A549 (cell line): ENCODE data around the gene DSCAM. TPM values are rescaled to one million over a fixed set of nuclear protein-coding genes. Genes with fewer than 3 reads are reported as not detected.

Experiments
- ATAC-seq, 2 experiments: fragments of 200-7000 bp in 1 of 2; fragments of >200 bp in 1 of 2; cut with Nextera tagmentation in 1 of 2; cut with Tn5 transposase in 1 of 2; 3 replicates each; pipeline versions ENCODE4 v1.8.0 to v1.9.1; 2018 to 2020; ENCODE audit warnings: mild to moderate bottlenecking in 1 of 2, moderate library complexity in 1 of 2
- CTCF ChIA-PET: fragments of 300-600 bp; sonication (Branson Sonifier 250); formaldehyde crosslinking; extraction: SDS; loops from one replicate; lab custom pipeline; 2021; ENCODE audit warnings: antibody characterized with exemption, inconsistent platforms; lab: Yijun Ruan, JAX
- POLR2A ChIA-PET: fragments of 350-600 bp; formaldehyde crosslinking; extraction: SDS; loops from one replicate; lab custom pipeline; 2021; ENCODE audit warnings: antibody characterized with exemption, inconsistent platforms; lab: Yijun Ruan, JAX
- DNase-seq, 2 experiments: peaks; one replicate each; pipeline versions ENCODE4 v3.0.0 to v3.0.0-alpha.2; 2011 to 2016; ENCODE audit warnings: low read depth in 1 of 2, low spot score in 1 of 2
- FAIRE-seq: peaks from 2 replicates; lab custom pipeline; 2011; peaks lifted over from hg19 to GRCh38; lab: Jason Lieb, UNC
- H3K27ac ChIP-seq, 2 experiments: fragments of >200 bp; sonication (Bioruptor Twin); formaldehyde crosslinking; 3 replicates each; pipeline ENCODE4 v1.5.1; 2016 to 2017
- H3K4me1 ChIP-seq: fragments of >200 bp; sonication (Bioruptor Twin); formaldehyde crosslinking; 3 replicates; pipeline ENCODE4 v1.6.1; 2016
- H3K4me2 ChIP-seq: fragments of >200 bp; sonication (Bioruptor Twin); formaldehyde crosslinking; 3 replicates; pipeline ENCODE4 v1.6.1; 2016
- H3K4me3 ChIP-seq: fragments of >200 bp; sonication (Bioruptor Twin); formaldehyde crosslinking; 3 replicates; pipeline ENCODE4 v1.5.1; 2016
- H3K9me3 ChIP-seq: fragments of >200 bp; sonication (Bioruptor Twin); formaldehyde crosslinking; 3 replicates; pipeline ENCODE4 v1.6.1; 2016
- BCL3 ChIP-seq: fragments of >200 bp; sonication (Bioruptor Twin); formaldehyde crosslinking; IDR thresholded peaks from 3 replicates; pipeline ENCODE4 v1.6.1; 2016
- CBX2 ChIP-seq: fragments of 200-600 bp; sonication (generic); IDR thresholded peaks from 2 replicates; pipeline ENCODE4 v1.6.1; 2016; ENCODE audit warnings: low read depth, mild to moderate bottlenecking, borderline replicate concordance
- CBX8 ChIP-seq: fragments of 200-600 bp; sonication (generic); IDR thresholded peaks from 2 replicates; pipeline ENCODE4 v1.6.1; 2016
- CEBPB ChIP-seq, 2 experiments: fragments of >200 bp in 1 of 2; sonication (Bioruptor Twin) in 1 of 2; formaldehyde crosslinking in 1 of 2; IDR thresholded peaks; 2 replicates each; pipeline ENCODE4 v1.6.1; 2012 to 2016
- CTCF ChIP-seq: fragments of >200 bp; sonication (Bioruptor Twin); formaldehyde crosslinking; IDR thresholded peaks from 3 replicates; pipeline ENCODE4 v1.5.1; 2016
- EHMT2 ChIP-seq: fragments of 200-600 bp; sonication (generic); IDR thresholded peaks from 2 replicates; pipeline ENCODE4 v1.6.1; 2016; ENCODE audit warnings: antibody characterized with exemption, low read depth, mild to moderate bottlenecking, moderate library complexity
- EP300 ChIP-seq, 2 experiments: fragments of >200 bp; sonication (Bioruptor Twin); formaldehyde crosslinking; IDR thresholded peaks; 2 replicates in 1 of 2; 3 replicates in 1 of 2; pipeline ENCODE4 v1.6.1; 2016 to 2017
- FOSL2 ChIP-seq, 2 experiments: fragments of 450-650 bp in 1 of 2; fragments of >200 bp in 1 of 2; sonication (Bioruptor Twin) in 1 of 2; formaldehyde crosslinking; IDR thresholded peaks; 2 replicates each; pipeline versions ENCODE4 v1.5.0 to v1.6.1; 2016 to 2020; ENCODE audit warnings: mild to moderate bottlenecking in 1 of 2, moderate library complexity in 1 of 2
- GATA3 ChIP-seq: IDR thresholded peaks from 2 replicates; pipeline ENCODE4 v1.6.1; 2012; ENCODE audit warnings: borderline replicate concordance
- HDAC2 ChIP-seq: fragments of 200-600 bp; sonication (generic); IDR thresholded peaks from 2 replicates; pipeline ENCODE4 v1.6.1; 2016
- HEYL ChIP-seq: fragments of 250-450 bp; sonication (Bioruptor Pico); IDR thresholded peaks from 2 replicates; pipeline ENCODE4 v1.8.0; 2021; ENCODE audit warnings: mild to moderate bottlenecking, moderate library complexity
- JUNB ChIP-seq: fragments of >200 bp; sonication (Bioruptor Twin); formaldehyde crosslinking; IDR thresholded peaks from 2 replicates; pipeline ENCODE4 v1.6.1; 2016
- MAFK ChIP-seq: fragments of 450-650 bp; IDR thresholded peaks from 2 replicates; pipeline ENCODE4 v1.6.1; 2014; ENCODE audit not compliant: partially characterized antibody
- MAX ChIP-seq: IDR thresholded peaks from 2 replicates; pipeline ENCODE4 v1.6.1; 2012
- MAZ ChIP-seq: fragments of 150-350 bp; IDR thresholded peaks from 2 replicates; pipeline ENCODE4 v1.6.1; 2014; ENCODE audit warnings: antibody characterized with exemption, low read depth, low read length, borderline replicate concordance
- NPAS2 ChIP-seq: fragments of 250-450 bp; sonication (Bioruptor Pico); IDR thresholded peaks from 2 replicates; pipeline ENCODE4 v1.8.0; 2022; ENCODE audit warnings: mild to moderate bottlenecking, moderate library complexity, borderline replicate concordance
- PBX3 ChIP-seq: IDR thresholded peaks from 2 replicates; pipeline ENCODE4 v1.6.1; 2012
- POLR2AphosphoS2 ChIP-seq: conservative IDR thresholded peaks from 2 replicates; pipeline ENCODE4 v1.6.1; 2012; ENCODE audit warnings: low read length, improper control_type of control experiment, inconsistent platforms
- RNF2 ChIP-seq: fragments of 200-600 bp; sonication (generic); IDR thresholded peaks from 2 replicates; pipeline ENCODE4 v1.6.1; 2016; ENCODE audit warnings: low read depth, mild to moderate bottlenecking, antibody characterized with exemption, moderate library complexity, borderline replicate concordance
- TFCP2L1 ChIP-seq: fragments of 250-450 bp; sonication (Bioruptor Pico); IDR thresholded peaks from 2 replicates; pipeline ENCODE4 v1.5.0; 2021; ENCODE audit warnings: mild to moderate bottlenecking
- USF2 ChIP-seq: fragments of 450-650 bp; IDR thresholded peaks from 2 replicates; pipeline ENCODE4 v1.6.1; 2014; ENCODE audit warnings: antibody characterized with exemption
- ZNF302 ChIP-seq: fragments of 250-450 bp; sonication (Bioruptor Pico); IDR thresholded peaks from 2 replicates; pipeline ENCODE4 v1.9.0; 2021; ENCODE audit warnings: inconsistent platforms, mild to moderate bottlenecking, moderate library complexity
- WGBS: methylation state at CpG from one replicate; pipeline ENCODE4 v1.1.6; 2017; ENCODE audit errors: missing lambda C conversion rate; 5-methylcytosine and 5-hydroxymethylcytosine counted together
- polyA plus RNA-seq, 4 experiments: library from polyadenylated mRNA; depleted of rRNA in 3 of 4; stranded (reverse); fragments of >200 nt; fragmentation: RNase III in 1 of 4; extraction: RNeasy Plus Mini Kit Qiagen cat#74134 plus additional on column Dnase treatment in 1 of 4; gene quantifications; 2 replicates in 3 of 4; 3 replicates in 1 of 4; pipeline ENCODE4 v1.2.3, GENCODE V29; 2011 to 2017
- TF ChIP-seq, protein P1 (sequence below): IDR thresholded peaks from 2 replicates; pipeline ENCODE4 v1.6.1; 2012; ENCODE audit warnings: low read depth, borderline replicate concordance

Gene DSCAM
- polyA plus RNA-seq, 2 of the 4 experiments (the other 2 are of a cell fraction): not detected

DNA sequence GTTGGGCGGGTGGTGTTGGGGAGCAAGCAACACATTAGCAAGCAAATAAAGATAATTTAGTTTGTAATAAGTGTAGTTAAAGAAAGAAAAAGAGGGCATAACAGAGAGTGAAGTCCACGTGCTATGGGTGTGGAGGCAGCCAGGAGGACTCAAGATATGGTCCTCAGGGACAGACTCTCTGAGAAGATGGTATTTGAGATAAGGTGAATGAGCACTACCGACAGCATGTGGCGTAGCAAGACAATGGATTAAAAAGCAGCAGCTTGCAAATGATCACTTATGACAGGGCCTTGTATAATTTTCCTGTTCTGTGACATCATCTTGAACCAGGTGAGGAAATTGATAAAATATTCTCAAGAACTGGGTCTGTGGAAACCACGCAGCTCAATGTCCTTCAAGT lies 491.9 kb downstream of the DSCAM start:
- Histone ChIP-seq H3K4me2 (no peak overlapping the region), H3K27ac (no peak overlapping the region), H3K4me3 (no peak overlapping the region), H3K4me1 (no peaks in the 10 kb centered on the region), H3K9me3 (no peaks in the 10 kb centered on the region)
- POLR2A ChIA-PET: interaction anchor here (0.6 kb wide), 1 partner anchor 16 kb away, joined by 3 read pairs; no protein-coding TSS in a partner anchor
- 23% methylated on average over 5 of the region's 5 CpGs for WGBS
- TF ChIP-seq POLR2AphosphoS2 (no peak), GATA3 (no peak), USF2 (no peak), EHMT2 (no peak), CBX8 (no peak)
- DNase-seq: no peak
- CTCF ChIA-PET: no interaction called here
- FAIRE-seq: no peak
- ATAC-seq: no peak

DNA sequence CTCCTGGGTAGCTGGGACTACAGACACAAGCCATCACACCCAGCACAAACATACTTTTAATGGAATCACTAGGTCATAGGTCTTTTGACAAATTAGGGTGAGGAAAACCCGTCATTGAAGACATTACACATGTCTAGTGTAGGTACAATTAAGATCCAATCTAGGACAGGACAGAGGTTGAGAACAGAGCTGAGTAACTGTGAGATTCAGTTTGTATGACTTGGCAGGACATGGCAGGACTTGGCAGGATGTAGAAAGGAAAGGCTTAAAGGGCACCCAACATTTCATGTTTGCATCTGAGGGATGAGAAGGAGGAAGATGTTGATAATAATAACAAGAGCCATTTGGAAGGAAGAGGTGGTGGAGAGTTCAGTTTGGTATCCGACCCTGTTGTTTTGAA lies 496.0 kb downstream of the DSCAM start:
- ChIA-PET POLR2A (no interaction called here), CTCF (no interaction called here)
- ATAC-seq (no peak), DNase-seq (no peak), FAIRE-seq (no peak)
- TF ChIP-seq FOSL2 (IDR thresholded peaks at IDR 0.05) (no peak), FOSL2 (CRISPR knock-in tag; IDR thresholded peaks at IDR 0.05) (no peak), MAX (no peak), CEBPB (IDR thresholded peaks at IDR 0.05) (no peak), NPAS2 (CRISPR knock-in tag) (no peak), CBX2 (no peak), ZNF302 (no peak)
- Histone ChIP-seq H3K9me3 (no peaks in the 10 kb centered on the region), H3K27ac (no peak overlapping the region), H3K4me2 (no peak overlapping the region), H3K4me3 (no peak overlapping the region), H3K4me1 (no peaks in the 10 kb centered on the region)
- WGBS: 0% methylated on average over 2 of the region's 2 CpGs

- ATAC-seq (no peak), DNase-seq (no peak), FAIRE-seq (no peak)
- H3K4me3 ChIP-seq: no peak overlapping the region
- H3K4me1 ChIP-seq: no peaks in the 10 kb centered on the region
- ChIA-PET CTCF (no interaction called here), POLR2A (no interaction called here)
- no peaks in the 10 kb centered on the region for H3K9me3 ChIP-seq
- no peak overlapping the region for H3K27ac ChIP-seq
- TF ChIP-seq MAFK: peak; percentile 4
- TF ChIP-seq RNF2: no peak
- no peak for TF ChIP-seq CTCF
- TF ChIP-seq JUNB: no peak
- WGBS: 3% methylated on average over 2 of the region's 2 CpGs
- no peak overlapping the region for H3K4me2 ChIP-seq
These were observed 497.4 kb downstream of the DSCAM start for GRCh38 chr21:40349591-40349990.

- Histone ChIP-seq H3K4me3 (no peak overlapping the region), H3K9me3 (no peaks in the 10 kb centered on the region), H3K4me1 (no peaks in the 10 kb centered on the region), H3K27ac (no peak overlapping the region), H3K4me2 (no peak overlapping the region)
- FAIRE-seq (no peak), ATAC-seq (no peak), DNase-seq (no peak)
- WGBS: 49% methylated on average over 9 of the region's 9 CpGs
- ChIA-PET CTCF (no interaction called here), POLR2A (no interaction called here)
- TF ChIP-seq USF2 (no peak), HDAC2 (no peak), GATA3 (no peak), JUNB (no peak), HEYL (CRISPR knock-in tag) (no peak), PBX3 (no peak), MAX (no peak), BCL3 (no peak), CBX2 (no peak), TFCP2L1 (no peak), EP300 (IDR thresholded peaks at IDR 0.05) (no peak), MAZ (no peak), NPAS2 (CRISPR knock-in tag) (no peak)
- TF ChIP-seq, protein P1, sequence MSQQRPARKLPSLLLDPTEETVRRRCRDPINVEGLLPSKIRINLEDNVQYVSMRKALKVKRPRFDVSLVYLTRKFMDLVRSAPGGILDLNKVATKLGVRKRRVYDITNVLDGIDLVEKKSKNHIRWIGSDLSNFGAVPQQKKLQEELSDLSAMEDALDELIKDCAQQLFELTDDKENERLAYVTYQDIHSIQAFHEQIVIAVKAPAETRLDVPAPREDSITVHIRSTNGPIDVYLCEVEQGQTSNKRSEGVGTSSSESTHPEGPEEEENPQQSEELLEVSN: no peak
These were observed 501.1 kb downstream of the DSCAM start for GRCh38 chr21:40345711-40346321.
